Liver (tissue), 9 donors: ENCODE data around the gene TMEM51. TPM values are rescaled to one million over a fixed set of nuclear protein-coding genes. Genes with fewer than 3 reads are reported as not detected.

ENCODE experiments used
- DNase-seq: peaks from one replicate; pipeline ENCODE4 v3.0.0-alpha.2; 2017; ENCODE audit warnings: low spot score
- H3K27ac ChIP-seq, 2 donors: one replicate each; pipeline ENCODE4 v1.7.0; 2013; ENCODE audit warnings: inconsistent platforms in 2 of 2, low read length in 2 of 2, control low read depth in 1 of 2, low read depth in 1 of 2, mild to moderate bottlenecking in 1 of 2
- H3K27me3 ChIP-seq, 4 donors: one replicate each; pipeline versions ENCODE4 v1.6.1 to v1.7.0; 2013; ENCODE audit warnings: low read length in 3 of 4, inconsistent platforms in 1 of 4, mild to moderate bottlenecking in 1 of 4, moderate library complexity in 1 of 4; ENCODE audit not compliant: control insufficient read depth in 4 of 4, insufficient read depth in 4 of 4
- H3K36me3 ChIP-seq, 4 donors: one replicate each; pipeline versions ENCODE4 v1.6.1 to v1.7.0; 2013; ENCODE audit warnings: low read length in 3 of 4, mild to moderate bottlenecking in 3 of 4, low read depth in 1 of 4, moderate library complexity in 1 of 4; ENCODE audit not compliant: control insufficient read depth in 4 of 4, insufficient read depth in 3 of 4
- H3K4me1 ChIP-seq, 4 donors: one replicate each; pipeline versions ENCODE4 v1.6.1 to v1.7.0; 2013; ENCODE audit warnings: low read length in 3 of 4, mild to moderate bottlenecking in 3 of 4, moderate library complexity in 1 of 4; ENCODE audit not compliant: control insufficient read depth in 4 of 4, insufficient read depth in 4 of 4
- H3K4me3 ChIP-seq, 3 donors: one replicate each; pipeline versions ENCODE4 v1.6.1 to v1.7.0; 2013; ENCODE audit warnings: low read length in 3 of 3, control low read depth in 1 of 3, low read depth in 1 of 3, mild to moderate bottlenecking in 1 of 3
- H3K9ac ChIP-seq, 2 donors: one replicate each; pipeline ENCODE4 v1.7.0; 2013; ENCODE audit warnings: low read length in 2 of 2, mild to moderate bottlenecking in 2 of 2, moderate library complexity in 2 of 2, control low read depth in 1 of 2, low read depth in 1 of 2
- H3K9me3 ChIP-seq, 4 donors: one replicate each; pipeline versions ENCODE4 v1.6.1 to v1.7.0; 2013; ENCODE audit warnings: low read length in 3 of 4; ENCODE audit not compliant: control insufficient read depth in 4 of 4
- ATF3 ChIP-seq: IDR thresholded peaks from 2 replicates; pipeline ENCODE4 v1.6.1; 2016; ENCODE audit warnings: antibody characterized with exemption
- CTCF ChIP-seq: fragments of 150-350 bp; IDR thresholded peaks from 2 replicates; pipeline ENCODE4 v1.5.1; 2017; ENCODE audit warnings: improper control_type of control experiment, low read depth, low read length; ENCODE audit not compliant: missing input control
- EGR1 ChIP-seq, 2 donors: IDR thresholded peaks; 2 replicates each; pipeline ENCODE4 v1.6.1; 2016 to 2018; ENCODE audit warnings: antibody characterized with exemption in 2 of 2, low read depth in 2 of 2
- FOXA1 ChIP-seq: IDR thresholded peaks from 2 replicates; pipeline ENCODE4 v1.6.1; 2016; ENCODE audit warnings: antibody characterized with exemption
- FOXA2 ChIP-seq: IDR thresholded peaks from 2 replicates; pipeline ENCODE4 v1.6.1; 2016; ENCODE audit warnings: antibody characterized with exemption
- GABPA ChIP-seq, 2 donors: IDR thresholded peaks in 1 of 2; conservative IDR thresholded peaks in 1 of 2; 2 replicates each; pipeline ENCODE4 v1.6.1; 2016; ENCODE audit warnings: antibody characterized with exemption in 2 of 2, mild to moderate bottlenecking in 1 of 2, moderate library complexity in 1 of 2
- HNF4A ChIP-seq, 2 donors: conservative IDR thresholded peaks; 2 replicates each; pipeline ENCODE4 v1.6.1; 2016; ENCODE audit warnings: antibody characterized with exemption in 2 of 2, mild to moderate bottlenecking in 2 of 2
- HNF4G ChIP-seq: IDR thresholded peaks from 2 replicates; pipeline ENCODE4 v1.6.1; 2016; ENCODE audit warnings: antibody characterized with exemption
- JUND ChIP-seq, 2 donors: IDR thresholded peaks; 2 replicates each; pipeline ENCODE4 v1.6.1; 2016; ENCODE audit warnings: antibody characterized with exemption in 2 of 2
- MAX ChIP-seq: IDR thresholded peaks from 2 replicates; pipeline ENCODE4 v1.6.1; 2016; ENCODE audit warnings: antibody characterized with exemption
- NR2F2 ChIP-seq: IDR thresholded peaks from 2 replicates; pipeline ENCODE4 v1.6.1; 2016; ENCODE audit warnings: antibody characterized with exemption
- RAD21 ChIP-seq, 2 donors: IDR thresholded peaks; 2 replicates each; pipeline ENCODE4 v1.6.1; 2016; ENCODE audit warnings: antibody characterized with exemption in 2 of 2, mild to moderate bottlenecking in 2 of 2
- REST ChIP-seq: IDR thresholded peaks from 2 replicates; pipeline ENCODE4 v1.6.1; 2016; ENCODE audit warnings: antibody characterized with exemption, mild to moderate bottlenecking
- RXRA ChIP-seq, 2 donors: IDR thresholded peaks; 2 replicates each; pipeline ENCODE4 v1.6.1; 2017 to 2018; ENCODE audit warnings: antibody characterized with exemption in 2 of 2, mild to moderate bottlenecking in 1 of 2
- SP1 ChIP-seq: IDR thresholded peaks from 2 replicates; pipeline ENCODE4 v1.6.1; 2018; ENCODE audit warnings: antibody characterized with exemption, mild to moderate bottlenecking
- TAF1 ChIP-seq: conservative IDR thresholded peaks from 2 replicates; pipeline ENCODE4 v1.6.1; 2016; ENCODE audit warnings: antibody characterized with exemption, mild to moderate bottlenecking
- YY1 ChIP-seq: IDR thresholded peaks from 2 replicates; pipeline ENCODE4 v1.6.1; 2016; ENCODE audit warnings: antibody characterized with exemption, mild to moderate bottlenecking
- ZBTB33 ChIP-seq: IDR thresholded peaks from 2 replicates; pipeline ENCODE4 v1.6.1; 2016; ENCODE audit warnings: antibody characterized with exemption
- WGBS: extraction: QIAGEN DNeasy Blood & Tissue Kit; methylation state at CpG from one replicate; pipeline ENCODE4 v1.1.7; 2013; 5-methylcytosine and 5-hydroxymethylcytosine counted together
- polyA plus RNA-seq, 2 donors: library from polyadenylated mRNA; stranded (reverse) in 1 of 2; unstranded in 1 of 2; fragments of 200-250 nt in 1 of 2; fragments of >200 nt in 1 of 2; fragmentation: Nextera tagmentation in 1 of 2; extraction: Ambion mirVana in 1 of 2; gene quantifications; one replicate each; pipeline versions ENCODE4 v1.2.1 to v1.2.3, GENCODE V29; 2013 to 2015
- total RNA-seq, 2 donors: library from RNA; depleted of rRNA; stranded (reverse); fragments of >200 nt; gene quantifications; one replicate each; pipeline ENCODE4 v1.2.3, GENCODE V29; 2014
- donor health status: healthy.
- donor health status: healthy.
- donor health status: healthy.
- donor health status: healthy.
- donor health status: healthy.

Gene TMEM51
- total and polyA plus RNA-seq, 4 donors, result 1.3 to 2.7 (median 1.9) TPM

GRCh38 chr1:15248216-15248615, 94.7 kb downstream of the TMEM51 start (continued):
- no peak for TF ChIP-seq MAX
- no peak for TF ChIP-seq TAF1
- TF ChIP-seq EGR1 (IDR thresholded peaks at IDR 0.05; ENCODE audit: low read depth in 2 of 2), result no peak
- TF ChIP-seq GABPA (IDR thresholded peaks at IDR 0.05 in 1 of 2, conservative IDR thresholded peaks at IDR 0.05 in 1 of 2), result no peak
- TF ChIP-seq FOXA1, result no peak

GRCh38 chr1:15249081-15249480, 95.5 kb downstream of the TMEM51 start:
- DNase-seq, result no peak
- Histone ChIP-seq H3K9me3 (peaks cover 0 to 13% (median 2%) of the 10 kb centered on the region in 4 donors), H3K4me3 (no peak overlapping the region), H3K4me1 (peaks cover 0 to 8% (median 1%) of the 10 kb centered on the region in 4 donors), H3K36me3 (no peaks in the 10 kb centered on the region), H3K27me3 (no peaks in the 10 kb centered on the region), H3K9ac (no peak overlapping the region), H3K27ac (no peak overlapping the region)
- 41% methylated on average over 5 of the region's 5 CpGs for WGBS
- no peak for TF ChIP-seq RXRA (IDR thresholded peaks at IDR 0.05)
- TF ChIP-seq JUND (IDR thresholded peaks at IDR 0.05), result no peak
- TF ChIP-seq HNF4A (conservative IDR thresholded peaks at IDR 0.05), result no peak
- TF ChIP-seq FOXA2, result no peak
- TF ChIP-seq ZBTB33, result no peak
- no peak for TF ChIP-seq REST
- no peak for TF ChIP-seq EGR1 (IDR thresholded peaks at IDR 0.05; ENCODE audit: low read depth in 2 of 2)
- no peak for TF ChIP-seq FOXA1
- no peak for TF ChIP-seq SP1
- TF ChIP-seq CTCF, result no peak
- TF ChIP-seq RAD21 (IDR thresholded peaks at IDR 0.05), result no peak
- TF ChIP-seq HNF4G, result no peak
- TF ChIP-seq YY1, result no peak
- TF ChIP-seq NR2F2, result no peak
- no peak for TF ChIP-seq ATF3
- no peak for TF ChIP-seq GABPA (IDR thresholded peaks at IDR 0.05 in 1 of 2, conservative IDR thresholded peaks at IDR 0.05 in 1 of 2)
- TF ChIP-seq TAF1, result no peak
- no peak for TF ChIP-seq MAX
